Left ventricle myocardium inferior (tissue), 1 donor: ENCODE measurements around the gene EXOC4. TPM values are rescaled to one million over a fixed set of nuclear protein-coding genes. Genes with fewer than 3 reads are reported as not detected.

ENCODE experiments used
- DNase-seq: peaks from one replicate; pipeline ENCODE4 v3.0.0-alpha.2; 2020
- H3K27ac ChIP-seq: fragments of 200-600 bp; replicated peaks from 2 replicates; pipeline ENCODE4 v1.8.0; 2021
- H3K27me3 ChIP-seq: fragments of 200-600 bp; 2 replicates; pipeline ENCODE4 v1.8.0; 2021; ENCODE audit warnings: low read depth
- H3K36me3 ChIP-seq: fragments of 200-600 bp; 2 replicates; pipeline ENCODE4 v1.8.0; 2021
- H3K4me1 ChIP-seq: fragments of 200-600 bp; 2 replicates; pipeline ENCODE4 v1.8.0; 2021
- H3K4me3 ChIP-seq: fragments of 200-600 bp; 2 replicates; pipeline ENCODE4 v1.8.0; 2021; ENCODE audit warnings: mild to moderate bottlenecking, moderate library complexity
- H3K9me3 ChIP-seq: fragments of 200-600 bp; replicated peaks from 2 replicates; pipeline ENCODE4 v1.8.0; 2021
- CTCF ChIP-seq: fragments of 200-600 bp; IDR thresholded peaks from 2 replicates; pipeline ENCODE4 v1.8.0; 2021; ENCODE audit warnings: antibody characterized with exemption, mild to moderate bottlenecking, borderline replicate concordance
- intact Hi-C: fragments of 100-400 bp; cut with micrococcal nuclease; formaldehyde crosslinking; loops from one replicate; pipeline ENCODE4 v1.11.0; 2022
- total RNA-seq: library from RNA; stranded (reverse); fragmentation: NEBNext Ultra II Directional; extraction: Animal tissue kit (Norgen Biotek cat#: 25700); gene quantifications from one replicate; pipeline ENCODE4 v1.2.1, GENCODE V29; 2021
- donor health status: DM: no; HTN: yes; CAD: no; lungs with severe emphysema.

EXOC4 gene
- total RNA-seq, 1 donor from 2014 or later, result 33.8 TPM

GRCh38 chr7:133522501-133522900 is 269.6 kb downstream of the EXOC4 start:
- no peak overlapping the region for H3K4me3 ChIP-seq
- TF ChIP-seq CTCF, result no peak
- intact Hi-C loops, result no loop called here

GRCh38 chr7:133528796-133529195 is 275.9 kb downstream of the EXOC4 start:
- no peak for DNase-seq
- Histone ChIP-seq H3K27me3 (no peaks in the 10 kb centered on the region), H3K4me1 (peaks cover 30% of the 10 kb centered on the region), H3K9me3 (no peaks in the 10 kb centered on the region), H3K36me3 (no peaks in the 10 kb centered on the region), H3K4me3 (no peak overlapping the region), H3K27ac (no peak overlapping the region)
- intact Hi-C loops, result no loop called here
- no peak for TF ChIP-seq CTCF

More at GRCh38 chr7:133522501-133522900, 269.6 kb downstream of the EXOC4 start:
- Histone ChIP-seq H3K27me3 (no peaks in the 10 kb centered on the region), H3K27ac (no peak overlapping the region), H3K36me3 (no peaks in the 10 kb centered on the region), H3K4me1 (no peaks in the 10 kb centered on the region), H3K9me3 (no peaks in the 10 kb centered on the region)
- DNase-seq, result no peak

GRCh38 chr7:133529861-133530260 is 277.0 kb downstream of the EXOC4 start:
- no peak overlapping the region for H3K27ac ChIP-seq
- no peaks in the 10 kb centered on the region for H3K9me3 ChIP-seq
- H3K4me3 ChIP-seq, result no peak overlapping the region
- peaks cover 36% of the 10 kb centered on the region for H3K4me1 ChIP-seq
- H3K27me3 ChIP-seq, result no peaks in the 10 kb centered on the region
- DNase-seq, result no peak
- no peaks in the 10 kb centered on the region for H3K36me3 ChIP-seq
- intact Hi-C loops, result no loop called here
- TF ChIP-seq CTCF, result no peak

- Histone ChIP-seq H3K4me3 (no peak overlapping the region), H3K9me3 (no peaks in the 10 kb centered on the region), H3K27me3 (no peaks in the 10 kb centered on the region), H3K4me1 (peaks cover 36% of the 10 kb centered on the region), H3K27ac (no peak overlapping the region), H3K36me3 (no peaks in the 10 kb centered on the region)
- DNase-seq, result no peak
- no peak for TF ChIP-seq CTCF
- intact Hi-C loops, result no loop called here
Measured at GRCh38 chr7:133530682-133531081, 277.8 kb downstream of the EXOC4 start.

- no peak for TF ChIP-seq CTCF
- DNase-seq, result no peak
- Histone ChIP-seq H3K4me3 (no peak overlapping the region), H3K27ac (no peak overlapping the region), H3K27me3 (no peaks in the 10 kb centered on the region), H3K9me3 (no peaks in the 10 kb centered on the region), H3K36me3 (no peaks in the 10 kb centered on the region), H3K4me1 (peaks cover 26% of the 10 kb centered on the region)
- intact Hi-C loops, result no loop called here
Measured at GRCh38 chr7:133534816-133535215, 281.9 kb downstream of the EXOC4 start.

- no peak overlapping the region for H3K4me3 ChIP-seq
- TF ChIP-seq CTCF, result no peak
- H3K36me3 ChIP-seq, result no peaks in the 10 kb centered on the region
- intact Hi-C loops, result no loop called here
- H3K9me3 ChIP-seq, result no peaks in the 10 kb centered on the region
- H3K27ac ChIP-seq, result no peak overlapping the region
- DNase-seq, result no peak
- H3K4me1 ChIP-seq, result peaks cover 21% of the 10 kb centered on the region
- no peaks in the 10 kb centered on the region for H3K27me3 ChIP-seq
Measured at GRCh38 chr7:133535308-133535707, 282.4 kb downstream of the EXOC4 start.
